Heart left ventricle (tissue), 13 donors: ENCODE results near the gene SHROOM3.

Experiments used
- CTCF ChIP-seq, 12 donors: fragments of 200-600 bp; sonication (generic) in 4 of 12; IDR thresholded peaks; one replicate each; pipeline versions ENCODE4 v1.5.0 to v1.8.0; 2018 to 2022; ENCODE audit warnings: antibody characterized with exemption in 12 of 12, mild to moderate bottlenecking in 5 of 12
- POLR2A ChIP-seq, 2 donors: fragments of 450-650 bp; IDR thresholded peaks; one replicate each; pipeline ENCODE4 v1.6.1; 2017; ENCODE audit warnings: antibody characterized with exemption in 2 of 2, mild to moderate bottlenecking in 2 of 2, moderate library complexity in 2 of 2
- donor health status: ischemic (EF 13 %, LVEDD 7.1; RV severe dilation, severe dysfunction).
- donor health status: DM: no; HTN: yes; CAD: no.
- donor health status: DM: no; HTN: no; CAD: no.
- donor health status: ischemic (EF 25% LVEDD 6.9; RV normal size, moderate dysfunction).
- donor health status: ischemic (EF 25% LVEDD 5.7; RV mildly dilated, moderate dysfunction).
- donor health status: ischemic (EF 35%, LVEDD 5.7; RV mildly dilated, moderate dysfunction).
- donor health status: nonischemic (EF 11% LVEDD 7.7; RV severe dilation, severe dysfunction).
- donor health status: DM: yes; HTN: yes; CAD: no.
- donor health status: PGD.
- donor health status: ischemic (EF 29% LVEDD 5.4; RV normal size, mild dysfunction).
- donor health status: nonischemic (EF 23%, LVEDD 6.1; RV moderate dilation, normal function).

- TF ChIP-seq CTCF (IDR thresholded peaks at IDR 0.05) (no peak), POLR2A (IDR thresholded peaks at IDR 0.05) (no peak)
Observed at GRCh38 chr4:76822303-76822702, 387.3 kb downstream of the SHROOM3 start.
